GM12878 (cell line): ENCODE measurements around the gene MAST3. TPM values are rescaled to one million over a fixed set of nuclear protein-coding genes. Genes with fewer than 3 reads are reported as not detected.

ENCODE experiments used
- ATAC-seq: fragments of 200-7000 bp; cut with Tn5 transposase; 3 replicates; pipeline ENCODE4 v1.9.1; 2020; ENCODE audit warnings: mild to moderate bottlenecking, moderate library complexity
- BruUV-seq: library from RNA; stranded (reverse); fragments of 400-500 nt; replicated peaks from 2 replicates; lab custom pipeline; 2021; lab: Mats Ljungman, UMichigan
- CTCF ChIA-PET: fragments of 300-600 bp; sonication (Branson Sonifier 250); formaldehyde crosslinking; extraction: SDS; loops from one replicate; lab custom pipeline; 2021; ENCODE audit warnings: inconsistent platforms; lab: Yijun Ruan, JAX
- POLR2A ChIA-PET: fragments of 350-600 bp; formaldehyde crosslinking; extraction: SDS; loops from one replicate; lab custom pipeline; 2021; ENCODE audit warnings: inconsistent platforms; lab: Charles Lee
- RAD21 ChIA-PET: fragments of 300-600 bp; sonication (Branson Sonifier 250); formaldehyde crosslinking; loops from one replicate; lab custom pipeline; 2023; ENCODE audit warnings: antibody characterized with exemption; ENCODE audit not compliant: unreplicated experiment; lab: Charles Lee
- SMC1A ChIA-PET: fragments of 300-600 bp; sonication (Branson Sonifier 250); formaldehyde crosslinking; loops from one replicate; lab custom pipeline; 2023; ENCODE audit not compliant: unreplicated experiment, uncharacterized antibody; lab: Charles Lee
- DNase-seq: peaks from one replicate; pipeline ENCODE4 v3.0.0-alpha.2; 2011; ENCODE audit warnings: low read depth, low spot score
- FAIRE-seq: peaks from 3 replicates; lab custom pipeline; 2011; peaks lifted over from hg19 to GRCh38; lab: Jason Lieb, UNC
- H2AFZ ChIP-seq: 2 replicates; pipeline ENCODE4 v1.6.0; 2011; ENCODE audit warnings: low read depth, low read length, control low read depth; ENCODE audit not compliant: control insufficient read depth
- H3K27ac ChIP-seq: 2 replicates; pipeline ENCODE4 v1.5.1; 2011; ENCODE audit warnings: control low read depth; ENCODE audit not compliant: control insufficient read depth, insufficient read depth
- H3K27me3 ChIP-seq, 2 experiments: replicated peaks in 1 of 2; 2 replicates each; pipeline versions ENCODE4 v1.6.0 to v1.6.1; 2011; ENCODE audit warnings: low read length in 1 of 2; ENCODE audit not compliant: control insufficient read depth in 2 of 2, insufficient read depth in 2 of 2
- H3K36me3 ChIP-seq, 2 experiments: 2 replicates each; pipeline ENCODE4 v1.5.1; 2011; ENCODE audit warnings: low read length in 1 of 2; ENCODE audit not compliant: control insufficient read depth in 2 of 2, insufficient read depth in 2 of 2
- H3K4me1 ChIP-seq: 2 replicates; pipeline ENCODE4 v1.6.1; 2011; ENCODE audit warnings: mild to moderate bottlenecking, low read length, moderate library complexity, mixed read lengths; ENCODE audit not compliant: control insufficient read depth, insufficient read depth
- H3K4me2 ChIP-seq: 2 replicates; pipeline ENCODE4 v1.6.0; 2011; ENCODE audit warnings: control low read depth; ENCODE audit not compliant: control insufficient read depth, insufficient read depth
- H3K4me3 ChIP-seq: fragments of 200-600 bp; sonication (generic); 2 replicates; pipeline ENCODE4 v1.5.1; 2016
- H3K79me2 ChIP-seq: 2 replicates; pipeline ENCODE4 v1.6.0; 2011; ENCODE audit warnings: low read length; ENCODE audit not compliant: control insufficient read depth, insufficient read depth
- H3K9ac ChIP-seq: 2 replicates; pipeline ENCODE4 v1.8.0; 2011; ENCODE audit warnings: low read length, control low read depth, mixed read lengths; ENCODE audit not compliant: control insufficient read depth, insufficient read depth
- H3K9me3 ChIP-seq: replicated peaks from 3 replicates; pipeline ENCODE4 v1.5.1; 2011; ENCODE audit warnings: mild to moderate bottlenecking, low read length; ENCODE audit not compliant: control insufficient read depth, insufficient read depth
- H4K20me1 ChIP-seq: 2 replicates; pipeline ENCODE4 v1.6.0; 2011; ENCODE audit not compliant: control insufficient read depth, insufficient read depth
- CBFB ChIP-seq: IDR thresholded peaks from 2 replicates; pipeline ENCODE4 v1.6.1; 2016; ENCODE audit warnings: antibody characterized with exemption, low read depth
- CBX5 ChIP-seq: sonication (generic); IDR thresholded peaks from 2 replicates; pipeline ENCODE4 v1.6.1; 2016; ENCODE audit warnings: low read depth, moderate library complexity, mild to moderate bottlenecking, inconsistent platforms
- CEBPB ChIP-seq, 2 experiments: fragments of 150-350 bp in 1 of 2; IDR thresholded peaks; 2 replicates each; pipeline ENCODE4 v1.6.1; 2012 to 2014; ENCODE audit warnings: low read depth in 2 of 2, low read length in 2 of 2, borderline replicate concordance in 1 of 2, inconsistent platforms in 1 of 2
- CHD1 ChIP-seq: IDR thresholded peaks from 2 replicates; pipeline ENCODE4 v1.6.1; 2012; ENCODE audit warnings: low read depth, low read length, improper control_type of control experiment
- CHD2 ChIP-seq: IDR thresholded peaks from 2 replicates; pipeline ENCODE4 v1.6.1; 2011; ENCODE audit warnings: low read depth, low read length, improper control_type of control experiment, borderline replicate concordance
- FOXK2 ChIP-seq: fragments of 450-650 bp; IDR thresholded peaks from 2 replicates; pipeline ENCODE4 v1.6.1; 2017; ENCODE audit warnings: mild to moderate bottlenecking, moderate library complexity
- HDAC6 ChIP-seq: fragments of 200-600 bp; sonication (generic); IDR thresholded peaks from one replicate; pipeline ENCODE4 v1.8.0; 2017; ENCODE audit warnings: antibody characterized with exemption; ENCODE audit not compliant: unreplicated experiment
- IKZF1 ChIP-seq: fragments of 450-650 bp; conservative IDR thresholded peaks from 2 replicates; pipeline ENCODE4 v1.6.1; 2017; ENCODE audit warnings: antibody characterized with exemption, mild to moderate bottlenecking
- MYC ChIP-seq: IDR thresholded peaks from 2 replicates; pipeline ENCODE4 v1.6.1; 2011; ENCODE audit warnings: mild to moderate bottlenecking, low read length, moderate library complexity, inconsistent platforms; ENCODE audit not compliant: insufficient read depth, insufficient replicate concordance, insufficient read length, severe bottlenecking
- NBN ChIP-seq: fragments of 450-650 bp; IDR thresholded peaks from 2 replicates; pipeline ENCODE4 v1.6.1; 2016
- PAX5 ChIP-seq: IDR thresholded peaks from 2 replicates; pipeline ENCODE4 v1.6.1; 2011; ENCODE audit warnings: low read depth, low read length, borderline replicate concordance
- RELA ChIP-seq: fragments of 450-650 bp; IDR thresholded peaks from 2 replicates; pipeline ENCODE4 v1.8.0; 2014; ENCODE audit warnings: borderline replicate concordance; ENCODE audit not compliant: partially characterized antibody
- SMAD5 ChIP-seq: IDR thresholded peaks from 2 replicates; pipeline ENCODE4 v1.6.1; 2016; ENCODE audit warnings: antibody characterized with exemption, low read depth
- SMC3 ChIP-seq: IDR thresholded peaks from 2 replicates; pipeline ENCODE4 v1.6.1; 2011; ENCODE audit warnings: low read length, improper control_type of control experiment, borderline replicate concordance
- STAT3 ChIP-seq: IDR thresholded peaks from 2 replicates; pipeline ENCODE4 v1.6.1; 2011; ENCODE audit warnings: low read depth, low read length, improper control_type of control experiment
- TCF12 ChIP-seq: IDR thresholded peaks from 2 replicates; pipeline ENCODE4 v1.6.1; 2011; ENCODE audit warnings: low read depth, mild to moderate bottlenecking, low read length
- TCF3 ChIP-seq: IDR thresholded peaks from 2 replicates; pipeline ENCODE4 v1.6.1; 2012; ENCODE audit warnings: low read depth, mild to moderate bottlenecking, low read length, borderline replicate concordance; ENCODE audit not compliant: insufficient read depth
- YY1 ChIP-seq: IDR thresholded peaks from 2 replicates; pipeline ENCODE4 v1.6.1; 2011; ENCODE audit warnings: low read depth, mild to moderate bottlenecking, low read length
- ZBTB40 ChIP-seq: fragments of 450-650 bp; IDR thresholded peaks from 2 replicates; pipeline ENCODE4 v1.6.1; 2016; ENCODE audit warnings: mild to moderate bottlenecking, moderate library complexity, borderline replicate concordance
- WGBS: methylation state at CpG from one replicate; pipeline ENCODE4 v1.1.6; 2016; ENCODE audit warnings: low lambda C conversion rate; ENCODE audit not compliant: insufficient replicate concordance, insufficient coverage; ENCODE audit errors: missing lambda C conversion rate; 5-methylcytosine and 5-hydroxymethylcytosine counted together
- in situ Hi-C: fragments of 300-500 bp; cut with MboI; formaldehyde crosslinking; loops from 9 replicates; pipeline ENCODE4 v1.14.3; 2018; ENCODE audit warnings: mixed read lengths
- intact Hi-C: fragments of 100-400 bp; cut with micrococcal nuclease; formaldehyde crosslinking; loops from one replicate; pipeline ENCODE4 v1.14.2; 2022; ENCODE audit not compliant: unreplicated experiment
- polyA plus RNA-seq, 11 experiments: library from polyadenylated mRNA; depleted of rRNA in 4 of 11; unstranded in 6 of 11; stranded (reverse) in 5 of 11; fragments of >200 nt; fragmentation: Nextera tagmentation in 4 of 11; fragmentation: Illumina TruSeq in 1 of 11; extraction: Ambion mirVana in 4 of 11; extraction: Trizol in 1 of 11; gene quantifications; 1 replicate in 1 of 11; 2 replicates in 10 of 11; pipeline versions ENCODE4 v1.2.1 to v1.2.3, GENCODE V29; 2011 to 2016; ENCODE audit warnings: inconsistent platforms in 2 of 11, missing spikeins in 2 of 11, low read depth in 1 of 11
- total RNA-seq, 4 experiments: library from RNA; depleted of rRNA in 3 of 4; stranded (reverse); fragments of >200 nt in 3 of 4; fragmentation: Illumina TruSeq in 1 of 4; extraction: Trizol in 1 of 4; gene quantifications; 2 replicates each; pipeline versions ENCODE4 v1.2.1 to v1.2.3, GENCODE V29; 2013 to 2021
- TF ChIP-seq, protein P1 (sequence below): IDR thresholded peaks from 2 replicates; pipeline ENCODE4 v1.6.1; 2011; ENCODE audit warnings: low read depth, low read length, improper control_type of control experiment, borderline replicate concordance

Gene MAST3
- total and polyA plus RNA-seq, 10 of the 15 experiments (the other 5 are each of a cell fraction or from before 2014, with no cell fraction given): 3.0 to 22.2 (median 7.5) TPM

- Histone ChIP-seq H3K9ac (no peak overlapping the region), H3K79me2 (peaks cover 9% of the 10 kb centered on the region), H3K9me3 (no peaks in the 10 kb centered on the region), H3K36me3 (peaks cover 6% of the 10 kb centered on the region in 2 experiments; a peak in 3 of 4 replicates), H3K4me2 (no peak overlapping the region), H4K20me1 (no peaks in the 10 kb centered on the region), H3K27ac (no peak overlapping the region), H2AFZ (no peak overlapping the region), H3K4me1 (peaks cover 13% of the 10 kb centered on the region), H3K27me3 (no peaks in the 10 kb centered on the region), H3K4me3 (no peak overlapping the region)
- ChIA-PET CTCF (interaction anchor here (0.6 to 1.5 kb wide), 4 partner anchors 10 to 121 kb away, joined by 3 to 8 read pairs (median 3); no protein-coding TSS in a partner anchor), RAD21 (interaction anchor here (0.9 kb wide), 1 partner anchor 170 kb away, joined by 3 read pairs; no protein-coding TSS in a partner anchor), SMC1A (no interaction called here), POLR2A (interaction anchor here (0.6 kb wide), 2 partner anchors 94 to 749 kb away, joined by 3 to 4 read pairs; no protein-coding TSS in a partner anchor)
- ATAC-seq: no peak
- no peak for DNase-seq
- no peak for FAIRE-seq
- intact Hi-C loops: no loop called here
- in situ Hi-C loops: no loop called here
- 79% methylated on average over 4 of the region's 4 CpGs for WGBS
- BruUV-seq: no TSS peak
- no peak for TF ChIP-seq CBFB
- TF ChIP-seq TCF3: no peak
- TF ChIP-seq CHD2: no peak
- no peak for TF ChIP-seq ZBTB40
- no peak for TF ChIP-seq SMC3
- no peak for TF ChIP-seq STAT3
- TF ChIP-seq YY1: no peak
- no peak for TF ChIP-seq NBN
- no peak for TF ChIP-seq CBX5
- no peak for TF ChIP-seq HDAC6
- TF ChIP-seq SMAD5: no peak
- no peak for TF ChIP-seq TCF12
- TF ChIP-seq CHD1: no peak
- TF ChIP-seq FOXK2: no peak
- no peak for TF ChIP-seq IKZF1
- TF ChIP-seq MYC: no peak
- TF ChIP-seq CEBPB (IDR thresholded peaks at IDR 0.05; ENCODE audit: borderline replicate concordance in 1 of 2, low read depth in 2 of 2, low read length in 2 of 2): no peak
- TF ChIP-seq RELA: no peak
- no peak for TF ChIP-seq PAX5
- TF ChIP-seq, protein P1, sequence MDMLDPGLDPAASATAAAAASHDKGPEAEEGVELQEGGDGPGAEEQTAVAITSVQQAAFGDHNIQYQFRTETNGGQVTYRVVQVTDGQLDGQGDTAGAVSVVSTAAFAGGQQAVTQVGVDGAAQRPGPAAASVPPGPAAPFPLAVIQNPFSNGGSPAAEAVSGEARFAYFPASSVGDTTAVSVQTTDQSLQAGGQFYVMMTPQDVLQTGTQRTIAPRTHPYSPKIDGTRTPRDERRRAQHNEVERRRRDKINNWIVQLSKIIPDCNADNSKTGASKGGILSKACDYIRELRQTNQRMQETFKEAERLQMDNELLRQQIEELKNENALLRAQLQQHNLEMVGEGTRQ: no peak
Observed at GRCh38 chr19:18158467-18158866, 60.9 kb downstream of the MAST3 start.
